GOT3 (cell line): Measurements from ENCODE around the gene MTM1.

Source experiments
- DNase-seq: peaks from one replicate; lab custom pipeline; 2025; ENCODE audit warnings: mixed read lengths; lab: John Stamatoyannopoulos, UW

Gene MTM1

DNA sequence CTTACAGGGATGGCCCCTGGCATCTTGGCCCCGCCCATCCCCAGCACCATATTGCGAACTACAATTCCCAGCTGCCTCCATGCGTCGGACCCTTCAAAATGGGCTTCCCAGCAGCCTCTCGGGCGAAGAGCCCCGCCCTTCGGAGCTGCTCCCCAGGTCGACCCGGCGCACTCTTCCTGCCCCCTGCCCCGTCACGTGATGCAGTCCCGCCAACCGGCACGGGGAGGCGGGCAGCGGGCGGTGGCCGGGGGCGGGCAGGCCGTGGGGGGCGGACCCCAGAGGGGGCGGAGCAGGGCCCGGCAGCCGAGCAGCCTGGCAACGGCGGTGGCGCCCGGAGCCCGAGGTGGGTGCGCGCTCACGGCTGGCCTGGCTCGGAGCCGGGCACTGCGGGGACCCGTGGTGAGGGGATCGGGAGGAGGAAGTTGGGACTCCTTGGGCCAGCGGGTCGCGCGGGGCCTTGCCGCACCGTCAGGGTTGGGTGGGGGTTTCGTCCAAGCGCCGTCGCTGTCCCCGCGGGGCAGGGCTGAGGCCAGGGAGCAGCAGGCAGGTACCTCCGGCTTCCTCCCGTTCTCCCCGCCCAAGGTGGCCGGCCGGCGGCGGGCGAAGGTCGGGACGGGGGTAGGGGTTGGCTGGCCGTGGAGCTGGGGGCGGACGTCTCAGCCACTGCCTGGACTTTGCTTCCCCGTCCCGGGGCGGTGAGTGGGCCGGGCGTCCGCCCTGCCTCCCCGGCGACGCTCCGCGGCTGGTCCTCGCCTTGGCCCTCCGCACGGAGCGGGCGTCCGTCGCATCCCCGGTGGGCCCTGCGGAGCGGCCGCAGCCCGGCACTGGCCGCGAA, at the start of gene MTM1:
TSS of gene MTM1 (plus strand) at position 302 of the 835 bp plus-strand sequence. CDS start 23,994 bp downstream, outside the sequence.
- DNase-seq, result peak; percentile 78

- no peak for DNase-seq
These were observed 45.9 kb upstream of the MTM1 start for GRCh38 chrX:150522494-150522893.

DNA sequence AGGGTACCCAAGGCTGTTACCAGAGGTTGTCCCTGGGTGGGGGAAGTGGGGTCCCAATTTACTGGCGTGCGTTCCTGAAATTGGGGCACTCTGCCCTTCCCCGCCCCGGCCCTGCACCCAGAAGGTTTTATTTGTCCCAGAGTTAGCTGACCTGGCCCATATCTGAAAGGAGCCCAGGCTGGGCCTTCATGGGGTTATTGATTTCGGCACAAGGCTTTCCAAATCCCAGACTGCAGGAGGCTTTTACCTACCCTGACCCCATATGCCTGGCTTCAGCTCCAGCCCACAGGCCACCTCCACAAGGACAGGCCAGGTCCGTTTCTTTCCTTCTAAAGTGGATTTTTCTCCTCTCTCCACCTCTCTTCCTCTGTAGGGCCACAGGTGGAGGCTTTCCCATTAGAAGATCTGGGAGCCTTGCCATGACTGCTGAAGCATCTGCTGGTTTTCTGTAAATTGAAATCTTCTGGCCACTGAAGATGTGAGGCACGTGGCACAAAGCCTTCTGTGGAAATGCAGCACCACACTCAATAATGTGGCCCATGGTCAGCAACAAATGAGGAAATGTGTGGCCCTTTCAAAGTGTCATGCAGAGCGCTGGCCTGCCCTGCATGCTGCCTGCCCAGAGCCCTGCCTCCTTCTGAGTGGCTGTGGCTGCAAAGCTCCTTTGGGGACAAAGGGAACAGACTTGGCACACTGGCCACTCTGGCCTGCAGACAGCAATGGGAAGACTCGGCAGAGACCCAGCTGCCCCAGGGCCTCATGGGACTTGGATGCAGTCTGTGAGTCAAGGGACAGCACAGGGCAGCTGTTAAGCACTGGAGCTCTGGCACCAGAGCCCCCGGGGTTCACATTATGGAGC, 43.1 kb upstream of the MTM1 start:
- no peak for DNase-seq

GRCh38 chrX:150526692-150527091, 41.7 kb upstream of the MTM1 start:
- DNase-seq, result no peak

- no peak for DNase-seq
These were observed 41.3 kb upstream of the MTM1 start for GRCh38 chrX:150527108-150527507.

GRCh38 chrX:150529587-150529986, 38.8 kb upstream of the MTM1 start:
- no peak for DNase-seq

- DNase-seq, result no peak
These were observed 37.6 kb upstream of the MTM1 start for GRCh38 chrX:150530821-150531220.

DNA sequence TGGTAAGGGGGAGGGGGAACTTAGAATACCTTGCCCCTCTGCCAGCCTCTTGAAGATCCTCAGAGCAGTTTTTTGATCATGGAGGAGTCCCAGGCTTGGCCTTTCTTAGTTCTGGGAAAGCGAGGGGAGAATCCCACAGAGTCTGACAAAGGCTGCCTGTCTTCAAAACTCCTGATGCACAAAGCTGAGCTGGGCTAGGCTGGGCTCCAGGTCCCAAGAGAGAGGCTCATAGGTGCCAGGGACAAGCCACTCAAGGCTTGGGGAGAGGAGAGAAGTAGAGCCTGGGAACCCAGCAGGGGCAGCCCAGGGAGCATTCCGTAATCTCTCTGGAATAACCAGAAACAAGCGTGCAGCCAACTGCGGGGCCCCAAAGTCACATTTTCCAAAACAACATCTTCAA, 37.0 kb upstream of the MTM1 start:
- no peak for DNase-seq

DNA sequence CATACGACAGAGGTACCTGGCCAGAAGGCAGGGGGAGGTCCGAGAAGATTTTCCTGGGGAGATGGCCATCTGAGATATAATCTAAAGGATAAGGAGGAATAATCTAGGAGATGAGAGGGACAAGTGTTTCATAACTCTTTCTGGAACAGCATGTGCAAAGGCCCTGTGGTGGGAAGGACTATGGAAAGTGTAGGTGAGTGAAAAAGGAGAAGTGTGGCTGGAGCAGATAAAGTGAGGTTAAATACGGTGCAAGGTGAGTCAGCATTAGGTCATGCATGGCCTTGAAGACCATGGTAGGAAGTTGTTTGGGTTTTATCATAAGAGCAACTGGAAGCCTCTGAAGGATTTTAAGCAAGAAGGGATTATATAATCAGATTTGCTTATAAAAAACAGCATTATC, 34.6 kb upstream of the MTM1 start:
- no peak for DNase-seq

DNA sequence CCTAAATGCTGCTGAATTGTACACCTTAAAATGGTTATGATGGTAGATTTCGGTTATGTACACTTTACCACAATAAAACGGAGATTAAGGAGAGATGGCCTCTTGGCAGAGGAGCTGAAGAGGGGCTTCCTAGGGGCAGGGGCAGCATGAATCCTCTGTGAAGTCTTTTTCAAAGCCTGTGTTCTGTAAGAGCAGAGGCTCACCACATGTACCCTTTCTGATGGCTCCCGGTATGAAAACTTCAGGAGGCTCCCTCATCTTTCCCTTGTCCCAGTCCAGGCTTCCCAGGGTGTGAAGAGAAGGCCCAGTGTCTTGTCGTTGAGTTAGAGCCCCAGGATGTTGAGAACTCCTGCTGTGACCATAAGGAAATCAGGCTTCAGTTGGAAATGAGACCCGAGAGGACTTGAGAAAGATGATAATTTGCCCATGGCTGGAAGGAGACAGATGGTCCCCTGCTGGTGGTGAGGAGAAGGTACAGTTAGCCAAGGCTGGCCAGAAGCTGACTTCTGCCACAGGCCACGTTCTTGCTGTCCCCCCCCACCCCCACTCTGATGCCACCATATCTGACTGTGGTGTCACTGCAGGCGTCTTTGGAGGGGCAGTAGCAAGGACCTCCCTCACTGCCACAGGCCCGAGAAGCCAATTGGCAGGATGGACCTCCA, 31.8 kb upstream of the MTM1 start:
- no peak for DNase-seq

DNA sequence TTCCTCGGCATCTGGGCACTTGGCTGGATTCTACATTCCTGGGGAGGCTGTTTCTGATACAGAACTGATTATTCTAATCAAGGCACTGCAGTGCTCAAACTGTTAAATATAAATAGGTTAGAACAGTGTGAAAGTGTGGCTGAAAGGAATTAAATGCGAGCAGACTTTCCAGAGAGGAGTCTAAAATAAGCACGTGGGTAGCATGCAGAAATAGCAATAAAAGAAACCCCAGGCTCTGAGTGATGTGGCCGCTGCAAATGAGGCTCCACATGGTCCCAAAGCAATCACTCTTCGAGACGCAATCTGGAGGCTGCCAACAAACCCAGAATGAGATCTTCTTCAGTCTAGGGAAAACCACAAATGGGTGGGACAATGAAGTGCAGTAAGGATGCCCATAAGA, 30.6 kb upstream of the MTM1 start:
- no peak for DNase-seq

DNA sequence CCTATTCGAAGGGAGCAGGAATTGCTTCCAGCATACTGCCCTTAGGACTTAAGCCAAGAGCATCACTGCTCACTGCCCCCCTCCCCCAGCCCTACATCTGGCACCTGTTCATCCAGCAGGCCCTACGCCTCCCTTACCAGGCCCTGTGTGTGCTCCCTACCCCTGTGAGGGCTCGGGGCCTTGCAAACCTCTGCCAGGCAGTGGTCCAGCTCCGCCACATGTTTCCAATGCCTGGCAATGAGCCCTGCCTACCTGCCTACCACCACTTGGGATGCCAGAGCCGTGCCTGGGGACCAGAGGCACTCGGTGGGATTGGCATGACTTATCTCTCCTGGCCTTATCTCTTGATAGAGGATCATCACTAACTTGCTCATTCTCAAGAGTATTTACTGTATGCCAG, 27.5 kb upstream of the MTM1 start:
- DNase-seq, result no peak

DNA sequence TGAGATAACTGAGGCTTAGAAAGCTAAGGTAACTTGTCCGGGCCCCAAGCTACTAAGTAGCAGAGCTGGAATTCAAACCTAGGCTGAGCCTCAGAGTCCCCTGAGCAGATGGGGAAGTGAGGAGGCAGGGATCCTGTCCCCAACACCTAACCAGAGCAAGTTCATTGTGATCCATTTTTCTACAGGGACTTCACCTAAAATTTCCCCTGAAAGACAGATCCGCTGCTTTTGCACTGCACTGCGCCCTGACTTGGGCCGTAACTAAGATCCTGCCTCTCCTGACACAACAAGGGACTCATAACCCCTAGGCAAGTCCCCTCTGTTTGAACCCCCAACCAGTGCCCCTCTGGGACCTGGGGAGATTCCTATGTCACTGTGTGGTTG, 25.6 kb upstream of the MTM1 start:
- no peak for DNase-seq

DNA sequence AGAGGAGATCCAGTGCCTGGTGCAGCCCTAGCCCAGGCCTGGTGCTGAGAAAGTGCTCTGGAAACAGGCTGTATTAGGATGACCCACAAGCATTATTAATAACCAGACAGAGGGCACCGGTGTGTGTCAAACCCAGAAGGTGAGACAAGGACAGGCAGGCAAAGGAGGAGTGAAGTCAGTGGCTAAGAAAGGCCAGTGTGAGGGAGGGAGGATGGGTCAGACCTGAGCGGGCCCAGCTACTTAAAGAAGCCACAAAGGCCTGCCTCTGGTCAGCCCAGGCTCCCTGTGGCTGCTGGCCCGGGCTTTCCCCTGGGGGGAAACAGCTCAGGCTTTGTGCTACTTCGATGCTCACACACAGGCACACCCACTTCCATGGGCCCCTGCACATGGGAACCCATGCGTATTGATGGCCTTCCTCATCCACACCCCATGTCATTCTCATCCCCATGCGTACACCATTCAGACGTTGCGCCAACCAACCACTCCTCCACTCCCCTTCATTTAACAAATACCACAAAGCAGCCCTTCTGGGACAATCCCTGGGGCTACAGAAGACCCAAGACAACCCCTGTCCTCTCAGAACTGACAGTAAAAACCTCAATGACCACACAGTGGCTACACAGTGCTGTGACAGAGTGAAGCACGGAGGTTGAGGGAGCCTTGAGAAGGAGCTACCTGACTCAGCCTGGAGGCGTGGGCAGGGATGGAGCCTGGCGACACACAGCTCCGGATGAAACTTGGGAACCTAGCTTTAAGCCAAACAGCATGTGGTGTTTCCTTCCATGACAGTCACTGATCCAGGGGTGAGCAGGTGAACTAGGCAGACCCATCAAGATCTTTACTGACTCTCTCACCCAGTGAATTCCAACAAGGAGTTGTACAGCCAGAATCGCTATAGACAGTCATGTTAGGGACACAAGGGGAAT, 24.9 kb upstream of the MTM1 start:
- no peak for DNase-seq

GRCh38 chrX:150544222-150544787, 24.1 kb upstream of the MTM1 start:
- no peak for DNase-seq

GRCh38 chrX:150544835-150545770, 23.3 kb upstream of the MTM1 start:
- DNase-seq, result no peak

DNA sequence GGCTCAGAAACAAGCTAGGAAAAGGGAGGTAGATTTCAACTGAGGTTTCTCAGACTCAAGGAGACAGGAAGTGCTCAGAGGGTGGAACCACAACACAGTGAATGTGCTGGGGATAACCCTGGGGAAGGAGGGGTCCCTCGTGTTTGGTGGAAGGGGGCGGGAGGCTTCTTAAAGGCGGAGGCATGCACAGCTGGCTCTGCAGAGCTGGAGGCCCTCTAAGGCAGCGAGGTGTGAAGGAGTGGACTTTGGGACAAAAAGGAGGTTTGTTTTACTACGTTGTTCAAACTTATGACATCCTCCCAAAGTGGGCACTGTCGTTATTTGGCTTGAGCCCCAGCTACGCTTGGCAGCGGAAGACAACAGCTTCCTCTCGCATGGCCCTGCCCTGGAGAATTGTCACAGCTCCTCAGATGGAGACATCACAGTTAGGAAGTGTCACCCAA, 21.7 kb upstream of the MTM1 start:
- no peak for DNase-seq

- no peak for DNase-seq
These were observed 20.9 kb upstream of the MTM1 start for GRCh38 chrX:150547375-150548115.

DNA sequence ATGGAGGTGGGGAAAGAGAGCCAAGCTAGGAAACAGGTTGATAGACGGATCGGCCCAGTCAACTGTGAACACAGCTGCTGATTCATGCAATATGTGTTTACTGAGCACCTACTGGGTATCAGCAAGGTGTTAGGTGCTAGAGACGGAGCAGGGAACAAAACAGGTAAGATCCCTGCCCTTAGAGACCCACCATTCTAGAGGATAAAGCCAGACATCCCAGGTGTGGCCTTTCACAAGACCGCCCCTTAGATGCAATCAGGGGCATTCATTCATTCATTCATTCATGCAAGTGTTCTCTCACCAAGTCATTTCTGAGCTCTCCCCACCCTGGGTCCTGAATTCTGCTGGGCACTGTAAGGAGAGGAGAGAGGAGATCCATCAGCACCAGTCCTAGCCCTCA, 20.2 kb upstream of the MTM1 start:
- DNase-seq, result no peak
